Measurements from ENCODE around the gene MYORG.

Gene MYORG

DNA sequence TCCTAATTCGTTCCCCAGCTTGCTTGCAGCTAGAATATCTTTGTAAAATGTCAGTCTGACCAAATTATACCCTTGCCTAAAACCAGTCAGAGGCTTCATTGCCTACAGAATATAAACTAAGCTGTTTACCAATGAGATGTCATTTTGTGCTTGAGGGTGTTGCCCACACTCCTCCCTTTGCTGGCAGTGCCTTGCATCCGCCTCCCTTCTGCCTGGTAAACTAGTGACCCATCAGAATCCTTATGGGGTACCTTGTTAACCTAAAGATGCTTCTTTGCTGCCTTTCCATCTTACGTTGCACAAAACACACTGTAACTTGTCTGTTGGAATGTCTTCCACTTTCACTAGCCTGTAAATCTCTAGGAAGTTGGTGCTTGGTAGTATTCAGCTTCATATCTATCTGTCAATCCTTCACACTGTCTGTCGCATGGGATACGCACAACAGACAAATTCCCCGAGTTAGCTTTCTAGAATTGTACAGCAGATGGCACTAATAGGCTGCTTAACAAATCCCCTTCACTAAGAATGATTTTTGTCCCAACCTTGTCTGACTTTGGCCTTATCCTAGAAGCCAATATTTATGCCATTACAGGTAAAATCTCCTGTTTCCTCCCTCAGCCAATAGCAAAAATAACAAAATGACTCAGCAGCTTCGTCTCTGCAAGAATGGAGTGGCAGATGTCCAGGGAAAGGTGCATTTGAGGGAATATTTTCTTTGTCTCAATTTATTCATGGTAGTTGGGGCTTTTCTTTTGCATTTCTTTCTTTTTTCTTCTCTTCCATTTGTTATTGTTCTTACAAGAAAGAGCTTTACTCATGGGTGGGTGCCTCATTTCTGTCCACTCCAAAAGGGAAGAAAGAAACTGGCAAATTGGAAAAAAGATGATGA is 44.4 kb downstream of the MYORG start:
- no peak for DNase-seq

DNA sequence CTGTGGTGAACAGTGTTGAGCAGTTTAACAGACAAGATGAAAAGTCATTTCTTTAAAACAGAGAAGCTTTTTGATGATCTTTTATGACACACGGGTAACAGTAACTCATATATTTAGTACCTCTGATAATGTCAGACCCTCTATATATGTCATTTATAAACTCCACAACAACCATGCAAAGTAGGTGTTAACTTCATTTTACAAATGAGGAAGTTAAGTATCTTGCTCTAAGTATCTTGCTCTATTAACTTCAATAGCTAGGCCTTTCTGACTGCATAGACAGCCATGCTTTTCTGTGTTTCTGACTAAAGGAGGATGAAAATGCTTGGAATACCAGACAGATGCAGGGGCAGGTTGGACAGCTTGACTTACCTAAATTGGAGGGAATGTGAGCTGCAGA is 45.5 kb downstream of the MYORG start:
- DNase-seq = no peak

DNA sequence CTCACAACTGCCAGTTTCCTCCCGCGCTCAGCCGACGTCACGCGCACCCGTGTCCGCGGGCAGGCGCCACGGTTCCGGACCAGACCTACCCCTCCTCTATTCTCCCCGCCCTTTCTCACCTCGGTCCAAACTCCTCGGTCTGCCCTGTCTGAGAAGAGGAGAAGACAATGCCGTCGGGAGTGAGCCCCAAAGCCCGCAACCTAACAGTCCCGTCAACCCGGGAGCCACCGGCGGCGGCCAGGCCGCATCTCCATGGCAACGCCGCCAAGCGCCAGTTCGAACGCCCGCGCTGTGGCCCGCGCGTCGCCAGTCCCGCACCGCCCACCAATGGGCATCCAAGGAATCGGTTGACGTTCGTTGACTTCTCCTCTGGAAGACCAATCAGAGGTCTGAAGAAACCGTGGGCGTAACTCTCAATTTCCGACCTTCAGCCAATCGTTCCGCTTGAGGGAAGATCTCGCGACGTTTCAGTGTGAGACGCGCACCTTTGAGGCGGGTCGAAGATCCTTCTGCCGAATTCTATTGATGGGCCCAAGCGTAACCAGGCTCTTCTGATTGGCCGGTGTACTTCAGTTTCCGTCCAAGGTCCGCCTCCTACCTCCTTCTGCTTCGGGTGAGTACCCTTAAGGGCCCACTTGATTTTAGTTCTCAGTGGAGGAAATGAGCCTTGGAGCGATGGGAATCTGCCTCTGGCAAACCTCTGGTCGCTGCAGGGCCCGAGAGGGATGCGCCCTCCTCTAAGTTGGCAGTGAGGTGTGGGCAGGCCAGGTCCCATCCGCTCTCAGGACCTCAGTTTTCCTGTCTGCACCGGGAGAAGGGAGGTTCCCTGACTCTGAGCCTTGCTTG is 47.5 kb downstream of the MYORG start, which contains the start of the genes KIF24 and NUDT2:
Gene KIF24 (minus strand): TSS at position 282 of the 846 bp plus-strand sequence. CDS start 17,922 bp downstream, outside the sequence.
Gene NUDT2 (plus strand): TSS at position 583 of the 846 bp plus-strand sequence. CDS start 9,471 bp downstream, outside the sequence.
- DNase-seq = peak; percentile 90

DNA sequence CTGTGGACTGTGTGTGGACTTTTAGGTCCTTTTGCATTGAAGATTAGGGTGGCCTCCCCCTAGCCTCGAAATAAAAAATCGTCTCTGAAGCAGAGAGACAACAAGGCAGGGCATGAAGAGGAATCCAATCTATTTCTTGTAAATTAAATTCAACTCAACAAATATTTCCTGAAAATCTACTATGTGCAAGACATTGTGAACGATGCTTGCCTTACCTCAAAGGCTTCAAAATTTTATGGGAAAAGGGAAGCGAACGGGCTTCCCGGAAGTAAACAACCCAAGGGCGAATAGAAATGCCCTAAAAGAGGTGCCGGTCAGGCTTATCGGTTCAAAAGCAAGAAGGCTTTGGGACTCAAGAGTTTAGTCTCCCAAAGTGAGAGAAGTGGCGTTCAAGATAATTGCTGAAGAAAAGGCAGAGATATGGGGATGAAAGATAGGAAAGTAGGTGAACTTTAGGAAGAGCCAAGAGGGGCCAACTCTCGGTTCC is 48.2 kb downstream of the MYORG start:
- DNase-seq = no peak

DNA sequence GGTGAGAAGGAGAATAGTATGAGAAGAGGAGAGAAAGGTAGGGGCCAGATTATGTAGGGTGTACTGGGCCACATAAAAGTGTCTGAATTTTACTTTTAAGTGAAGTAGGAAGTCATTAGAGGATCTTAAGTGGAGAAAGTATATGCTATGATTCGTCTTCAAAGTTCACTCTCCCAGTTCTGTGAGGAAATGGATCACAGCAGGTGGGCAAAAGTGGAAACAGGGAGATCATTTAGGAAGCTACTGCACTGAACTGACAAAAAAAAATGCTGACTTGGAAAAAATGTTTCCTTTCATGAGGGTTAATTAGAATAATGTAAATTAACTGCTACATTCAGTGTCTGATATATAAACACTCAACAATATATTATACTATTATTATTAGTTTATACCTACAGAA is 50.0 kb downstream of the MYORG start:
- no peak for DNase-seq

DNA sequence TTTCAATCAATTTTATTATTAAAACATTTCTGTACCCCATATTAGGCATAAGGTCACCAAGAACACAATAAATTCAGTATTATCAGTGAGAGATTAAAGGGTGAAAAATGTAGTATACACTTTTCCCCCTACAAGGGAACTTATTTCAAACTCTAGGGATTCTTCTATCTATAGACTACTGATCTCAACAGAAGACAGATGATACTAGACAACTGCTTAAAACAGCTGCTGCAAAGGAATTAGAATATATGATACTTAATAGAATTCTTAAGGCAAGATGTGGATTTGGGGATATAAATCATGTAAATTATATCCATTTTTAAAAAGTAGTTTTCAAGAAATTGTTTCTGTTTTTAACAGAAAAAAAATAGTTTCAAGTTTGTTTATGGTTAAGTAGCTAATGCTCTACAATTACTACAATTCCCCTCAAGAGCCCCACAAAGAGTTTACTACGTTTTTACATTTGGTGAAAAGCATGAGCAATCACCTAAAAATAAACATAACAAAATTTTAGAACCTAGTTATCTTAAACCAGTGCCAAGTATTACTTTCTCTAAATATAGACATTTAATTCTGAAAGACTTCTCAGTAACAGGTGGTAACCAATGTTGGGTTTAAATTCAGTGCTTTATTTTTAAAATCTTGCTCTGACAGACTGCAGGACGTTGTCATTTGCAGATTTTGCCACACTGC is 53.7 kb downstream of the MYORG start:
- no peak for DNase-seq

DNA sequence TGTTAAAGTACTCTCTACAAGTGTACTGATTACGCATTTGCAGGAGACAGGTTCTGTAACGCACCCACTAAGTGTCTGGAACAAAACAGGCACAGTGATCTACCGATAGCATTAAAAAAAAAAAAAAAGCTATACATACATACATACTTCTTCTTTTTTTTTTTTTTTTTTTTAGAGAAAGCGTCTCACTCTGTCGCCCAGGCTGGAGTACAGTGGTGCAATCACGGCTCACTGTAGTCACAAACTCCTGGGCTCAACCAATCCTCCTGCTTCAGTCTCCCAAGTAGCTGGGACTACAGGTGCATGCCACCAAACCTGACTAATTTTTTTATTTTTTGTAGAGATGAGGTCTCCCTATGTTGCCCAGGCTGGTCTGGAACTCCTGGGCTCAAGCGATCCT is 55.2 kb downstream of the MYORG start:
- DNase-seq = no peak

DNA sequence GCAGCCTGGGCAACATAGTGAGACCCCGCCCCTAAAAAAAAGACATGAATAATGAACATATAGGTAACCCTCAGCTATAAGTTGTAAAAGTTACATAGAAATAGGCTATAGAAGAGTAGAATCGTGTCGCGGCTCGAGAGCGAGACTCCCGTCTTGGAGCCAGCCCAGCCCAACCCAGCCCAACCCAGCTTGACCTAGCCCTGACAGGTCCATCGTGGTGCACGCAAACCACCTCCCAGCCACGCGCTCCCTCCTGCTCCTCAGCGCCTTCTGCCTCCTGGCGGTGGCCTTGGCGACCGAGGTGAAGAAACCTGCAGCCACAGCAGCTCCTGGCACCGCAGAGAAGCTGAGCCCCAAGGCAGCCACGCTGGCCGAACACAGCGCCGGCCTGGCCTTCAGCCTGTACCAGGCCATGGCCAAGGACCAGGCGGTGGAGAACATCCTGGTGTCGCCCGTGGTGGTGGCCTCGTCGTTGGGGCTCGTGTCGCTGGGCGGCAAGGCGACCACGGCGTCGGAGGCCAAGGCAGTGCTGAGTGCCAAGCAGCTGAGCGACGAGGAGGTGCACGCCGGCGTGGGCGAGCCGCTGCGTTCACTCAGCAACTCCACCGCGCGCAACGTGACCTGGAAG is 58.4 kb downstream of the MYORG start:
- no peak for DNase-seq

DNA sequence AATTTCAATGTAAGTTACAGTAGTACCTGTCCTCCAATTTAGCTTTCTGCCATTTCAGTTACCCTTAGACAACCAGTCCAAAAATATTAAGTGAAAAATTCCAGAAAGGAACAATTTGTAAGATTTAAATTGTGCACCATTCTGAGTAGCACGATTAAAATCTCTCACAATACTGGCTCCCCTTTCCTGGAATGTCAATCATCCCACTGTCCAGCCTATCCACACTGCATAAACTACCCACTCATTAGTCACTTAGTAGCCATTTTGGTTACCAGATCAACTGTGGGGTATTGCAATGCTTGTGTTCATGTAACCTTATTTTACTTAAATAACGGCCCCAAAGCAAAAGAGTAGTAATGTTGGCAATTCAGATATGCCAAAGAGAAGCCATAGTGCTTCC is 59.3 kb downstream of the MYORG start:
- no peak for DNase-seq
